Natural killer cell treated with Interleukin-12 subunit alpha and Interleukin-12 subunit beta and Interleukin-15 and Interleukin-18, amount 100 ng/mL, for 72 hours (primary cell): ENCODE data around the gene PTPN9. TPM values are rescaled to one million over a fixed set of nuclear protein-coding genes. Genes with fewer than 3 reads are reported as not detected.
A peak's percentile ranks its signal among the peaks of the same experiment; 100 is the strongest.
"Not testable (repeated sequence)": the region's sequence is repeated elsewhere in the genome, so short reads cannot be mapped to it uniquely, and the experiment has no call there.

Source experiments
- ATAC-seq, 2 donors: fragments of 150-1000 bp; cut with Tn5 transposase in 1 of 2; sonication (Bioruptor Pico), chemical (Tn5 transposase) in 1 of 2; 2 replicates each; pipeline ENCODE4 v1.10.0; 2021
- DNase-seq: peaks from one replicate; pipeline ENCODE4 v3.0.0; 2022; ENCODE audit warnings: low spot score
- H3K27ac Mint-ChIP-seq, 2 donors: 1 replicate in 1 of 2; 2 replicates in 1 of 2; pipeline ENCODE4 v1.8.0; 2022; ENCODE audit warnings: mixed read lengths in 2 of 2, mild to moderate bottlenecking in 1 of 2, moderate library complexity in 1 of 2
- H3K27me3 Mint-ChIP-seq, 2 donors: 1 replicate in 1 of 2; 2 replicates in 1 of 2; pipeline ENCODE4 v1.8.0; 2022; ENCODE audit warnings: mixed read lengths in 2 of 2
- H3K36me3 Mint-ChIP-seq: one replicate; pipeline ENCODE4 v1.8.0; 2022; ENCODE audit warnings: mixed read lengths
- H3K4me1 Mint-ChIP-seq, 2 donors: 1 replicate in 1 of 2; 2 replicates in 1 of 2; pipeline ENCODE4 v1.8.0; 2022; ENCODE audit warnings: low read depth in 2 of 2, mixed read lengths in 2 of 2, mild to moderate bottlenecking in 1 of 2
- H3K4me3 Mint-ChIP-seq: one replicate; pipeline ENCODE4 v1.8.0; 2022; ENCODE audit warnings: mixed read lengths
- H3K9me3 Mint-ChIP-seq: 2 replicates; pipeline ENCODE4 v1.8.0; 2022; ENCODE audit warnings: mixed read lengths
- total RNA-seq, 2 donors: library from RNA; stranded (reverse); gene quantifications; one replicate each; pipeline ENCODE4 v1.2.3, GENCODE V29; 2022

The PTPN9 gene
- total RNA-seq, 2 donors from 2014 or later = 30.0 to 34.2 TPM

DNA sequence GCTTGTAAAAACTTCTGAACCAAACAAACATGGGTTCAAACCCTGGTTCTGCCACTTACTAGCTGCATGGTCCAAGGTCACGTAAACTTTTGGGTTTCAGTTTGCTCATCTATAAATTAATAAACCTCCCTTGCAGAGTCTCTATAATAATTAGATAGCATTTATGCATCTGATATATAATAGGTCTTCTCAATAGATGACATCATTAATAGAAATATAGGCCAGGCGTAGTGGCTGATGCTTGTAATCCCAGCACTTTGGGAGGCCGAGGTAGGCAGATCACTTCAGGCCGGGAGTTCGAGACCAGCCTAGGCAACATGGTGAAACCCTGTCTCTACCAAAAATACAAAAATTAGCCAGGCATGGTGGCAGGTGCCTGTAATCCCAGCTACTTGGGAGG lies 102.0 kb downstream of the PTPN9 start:
- not testable (repeated sequence) for DNase-seq, H3K36me3 Mint-ChIP-seq, H3K4me3 Mint-ChIP-seq, H3K27ac Mint-ChIP-seq, H3K27me3 Mint-ChIP-seq, H3K9me3 Mint-ChIP-seq, H3K4me1 Mint-ChIP-seq, ATAC-seq

DNA sequence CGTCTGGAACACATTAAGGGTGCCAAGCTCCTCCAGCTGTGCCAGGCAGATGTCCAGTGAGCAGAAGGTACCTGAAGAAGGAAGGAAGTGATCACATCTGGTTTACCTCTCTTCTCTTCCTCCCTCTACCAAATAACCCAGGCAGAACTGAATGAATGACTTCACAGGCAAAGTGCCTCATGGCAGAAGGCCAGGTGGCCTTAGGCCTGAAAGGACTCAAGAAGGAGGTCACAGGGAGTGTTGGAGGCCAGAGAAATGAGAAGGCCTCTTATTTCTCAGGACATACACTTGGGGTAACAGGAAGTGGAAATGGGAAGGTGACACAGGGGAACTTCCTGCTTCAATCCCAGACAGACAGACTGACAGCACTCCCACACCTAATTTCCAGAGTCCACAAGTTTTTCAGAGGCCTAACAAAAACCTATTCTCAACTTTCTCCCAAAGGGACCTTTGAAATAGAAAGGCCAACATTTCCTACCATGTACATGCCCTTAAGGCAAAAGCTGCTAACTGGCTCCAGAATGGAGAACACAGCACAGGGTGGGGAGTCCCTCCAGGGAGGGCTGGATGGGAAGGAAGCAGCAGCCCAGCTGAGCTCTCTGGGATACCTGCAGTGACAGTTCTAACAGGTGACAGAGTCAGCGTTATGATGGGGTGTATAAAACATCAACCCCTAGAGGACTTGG lies 110.1 kb downstream of the PTPN9 start:
- Mint-ChIP-seq H3K27ac (no peak overlapping the region), H3K9me3 (no peaks in the 10 kb centered on the region), H3K4me3 (no peak overlapping the region), H3K4me1 (peaks cover 0 to 5% of the 10 kb centered on the region in 2 donors), H3K27me3 (no peaks in the 10 kb centered on the region), H3K36me3 (peaks cover 26% of the 10 kb centered on the region)
- DNase-seq = no peak
- ATAC-seq = no peak

DNA sequence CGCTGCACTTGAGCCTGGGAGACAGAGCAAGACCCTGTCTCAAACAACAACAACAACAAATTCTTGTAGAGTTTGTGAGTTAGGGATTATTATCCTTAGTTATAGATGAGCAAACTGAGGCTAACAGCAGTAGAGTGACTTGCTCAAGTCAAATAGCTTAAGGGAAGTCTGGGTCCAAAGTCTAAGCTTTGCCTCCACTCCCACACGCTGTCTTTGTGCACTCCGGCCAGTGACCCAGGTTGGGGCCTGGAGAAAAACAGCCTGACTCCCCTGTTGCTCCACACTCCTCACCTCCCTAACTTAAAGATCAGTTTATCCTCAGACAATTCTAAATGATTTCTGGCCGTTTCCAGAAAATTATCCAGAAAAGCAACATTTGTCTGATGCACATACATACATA lies 118.5 kb downstream of the PTPN9 start:
- H3K4me1 Mint-ChIP-seq = peaks cover 7% of the 10 kb centered on the region in 2 donors
- peaks cover 4% of the 10 kb centered on the region for H3K36me3 Mint-ChIP-seq
- H3K27me3 Mint-ChIP-seq = no peaks in the 10 kb centered on the region
- ATAC-seq (no peak), DNase-seq (no peak)
- H3K9me3 Mint-ChIP-seq = no peaks in the 10 kb centered on the region
- no peak overlapping the region for H3K27ac Mint-ChIP-seq
- H3K4me3 Mint-ChIP-seq = no peak overlapping the region

DNA sequence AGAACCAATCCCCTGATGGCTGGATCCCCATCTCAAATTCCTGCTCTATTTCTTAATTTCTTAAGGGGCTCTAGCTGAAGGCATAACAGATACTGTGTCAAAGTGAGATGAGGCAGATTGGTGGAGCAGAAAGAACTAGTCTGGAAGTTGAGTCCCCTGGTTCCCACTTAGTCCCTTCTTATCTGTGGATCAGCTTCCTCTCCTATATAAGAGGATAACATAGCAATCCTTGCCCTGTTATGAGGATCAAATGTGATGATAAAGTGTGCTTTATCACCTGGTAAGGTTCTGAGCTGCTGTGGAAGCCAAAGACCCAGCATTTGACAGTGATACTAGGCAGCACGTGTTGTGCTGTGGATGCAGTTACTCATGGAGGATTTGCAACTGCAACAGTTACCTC lies 119.5 kb downstream of the PTPN9 start:
- H3K27ac Mint-ChIP-seq = no peak overlapping the region
- ATAC-seq = no peak
- DNase-seq = no peak
- H3K4me1 Mint-ChIP-seq = peaks cover 7% of the 10 kb centered on the region in 2 donors
- no peak overlapping the region for H3K4me3 Mint-ChIP-seq
- H3K36me3 Mint-ChIP-seq = no peaks in the 10 kb centered on the region
- H3K9me3 Mint-ChIP-seq = no peaks in the 10 kb centered on the region
- no peaks in the 10 kb centered on the region for H3K27me3 Mint-ChIP-seq

DNA sequence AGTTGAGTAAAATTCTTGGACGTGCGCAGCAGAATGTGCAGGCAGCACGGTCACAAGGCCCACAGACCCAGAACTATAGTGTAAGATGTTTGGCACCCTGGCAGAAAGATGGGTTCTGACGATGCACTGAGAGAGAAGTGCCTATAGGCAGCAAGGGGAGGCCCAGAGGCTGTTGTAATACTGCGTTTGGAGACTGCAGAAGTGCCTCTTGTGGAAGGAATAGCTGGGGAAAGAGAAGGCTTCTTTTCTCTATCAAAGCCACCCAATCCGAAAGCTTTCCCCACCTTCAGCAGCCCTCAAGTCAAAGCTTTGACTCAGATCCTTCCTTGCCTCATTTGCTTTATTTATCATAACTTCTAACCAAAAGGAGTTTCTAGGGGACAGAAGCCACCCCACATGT lies 122.4 kb downstream of the PTPN9 start:
- Mint-ChIP-seq H3K27me3 (no peaks in the 10 kb centered on the region), H3K4me1 (peaks cover 23 to 25% of the 10 kb centered on the region in 2 donors), H3K4me3 (peak overlapping the region; percentile 98), H3K27ac (peak overlapping the region; percentile 70 to 87), H3K9me3 (no peaks in the 10 kb centered on the region), H3K36me3 (no peaks in the 10 kb centered on the region)
- DNase-seq (peak; percentile 10), ATAC-seq (no peak)

DNA sequence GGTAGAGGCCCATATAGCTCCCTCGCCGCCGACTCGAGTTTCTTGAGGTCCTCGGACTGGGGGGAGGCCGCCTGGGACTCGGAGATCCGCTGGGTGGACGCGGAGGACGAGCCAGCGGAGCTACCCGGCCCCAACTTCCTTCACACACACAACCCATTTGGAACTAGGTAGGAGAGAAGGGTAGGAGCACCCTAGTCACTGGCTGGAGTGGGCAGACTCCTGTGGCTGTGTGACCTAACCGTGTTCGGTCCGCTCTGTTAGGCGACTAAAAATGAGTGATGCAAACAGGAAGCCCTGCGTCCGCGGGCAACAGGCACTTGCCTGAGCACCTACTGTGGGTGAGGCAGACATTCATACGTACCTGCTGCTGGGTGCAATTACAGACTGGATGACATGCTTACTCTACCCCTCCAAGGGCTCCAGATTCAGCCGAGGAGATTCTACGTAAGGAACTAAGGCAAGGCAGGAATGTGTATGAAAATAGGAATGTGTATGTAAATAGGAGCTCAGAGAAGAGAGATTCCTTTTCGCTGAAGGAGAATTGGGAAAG lies 123.1 kb downstream of the PTPN9 start:
- Mint-ChIP-seq H3K36me3 (no peaks in the 10 kb centered on the region), H3K9me3 (no peaks in the 10 kb centered on the region), H3K27me3 (no peaks in the 10 kb centered on the region), H3K4me3 (peak overlapping the region; percentile 98), H3K4me1 (peaks cover 23 to 25% of the 10 kb centered on the region in 2 donors), H3K27ac (peak overlapping the region; percentile 70 to 87)
- ATAC-seq (no peak), DNase-seq (peak; percentile 79)

DNA sequence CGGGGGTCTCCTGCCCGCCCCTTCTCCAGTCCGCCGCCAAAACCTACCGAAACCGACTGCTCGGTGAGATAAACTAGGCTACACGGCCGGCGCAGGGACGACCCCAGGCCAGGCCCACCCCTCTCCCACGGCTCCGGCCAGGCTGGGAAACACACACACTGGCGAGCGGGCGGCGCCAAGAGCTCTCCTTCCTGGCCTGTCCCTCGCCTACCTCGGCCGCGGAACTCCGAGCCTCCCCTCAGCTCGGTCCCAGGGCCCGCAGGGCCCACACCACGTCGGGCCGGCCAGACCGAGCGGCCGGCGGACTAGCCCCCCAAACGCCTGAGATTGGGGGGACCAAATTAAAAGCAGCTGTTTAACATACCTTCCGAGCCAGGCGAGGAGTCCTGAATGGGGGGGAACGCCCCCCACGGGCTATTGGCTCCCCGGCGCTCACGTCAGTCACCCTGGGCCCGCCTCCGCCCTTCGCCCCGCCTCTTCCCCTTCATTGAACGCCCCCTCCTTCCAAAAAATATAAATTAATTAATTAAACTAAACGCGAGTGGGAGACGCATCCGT lies 123.6 kb downstream of the PTPN9 start:
- Mint-ChIP-seq H3K4me3 (peak overlapping the region; percentile 98), H3K4me1 (peaks cover 24 to 25% of the 10 kb centered on the region in 2 donors), H3K27me3 (no peaks in the 10 kb centered on the region)

DNA sequence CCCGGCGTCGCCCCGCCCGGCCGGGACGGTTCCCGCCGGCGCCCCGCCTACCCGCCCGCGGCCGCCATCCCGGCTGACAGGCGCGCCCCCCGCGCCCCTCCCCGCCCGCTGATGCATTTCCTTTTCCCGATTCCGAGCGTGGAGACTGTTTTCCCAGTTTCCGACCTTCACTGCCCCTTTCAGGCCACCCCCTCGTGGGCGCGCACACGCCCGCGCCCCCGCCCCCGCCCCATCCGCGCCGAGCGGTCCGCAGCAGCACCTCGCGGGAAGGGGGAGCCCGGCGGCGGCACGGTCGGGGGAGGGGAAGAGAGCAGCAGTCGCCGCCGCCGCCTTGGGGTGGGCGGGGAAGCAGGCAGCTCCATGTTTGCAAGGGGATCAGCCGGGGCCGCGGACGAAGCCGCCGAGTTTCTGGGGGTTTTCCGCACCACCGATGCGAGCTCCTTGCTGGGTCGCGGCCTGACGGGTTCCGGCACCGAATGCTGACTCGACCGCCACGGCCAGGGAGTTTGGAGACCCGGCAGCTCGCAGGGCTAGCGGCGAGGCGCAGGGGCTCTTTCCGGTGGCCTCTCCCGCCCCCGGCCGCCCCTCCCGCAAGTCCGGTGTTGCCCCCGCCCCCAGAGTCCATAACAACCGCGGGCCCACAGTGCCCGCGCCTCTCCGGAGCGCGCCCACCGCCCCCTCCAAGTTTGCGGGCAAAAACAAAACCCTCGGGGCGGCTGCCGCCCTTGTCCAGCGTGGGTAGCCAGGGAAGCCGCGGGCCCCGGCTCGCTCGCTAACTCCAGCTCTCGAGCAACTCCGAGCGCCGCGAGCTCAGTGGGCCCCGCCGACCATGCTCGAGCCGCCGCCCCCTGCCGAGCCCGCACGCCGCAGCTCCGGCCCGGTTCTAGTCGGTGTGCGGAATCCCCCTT lies 124.4 kb downstream of the PTPN9 start:
- Mint-ChIP-seq H3K4me1 (peaks cover 29 to 30% of the 10 kb centered on the region in 2 donors), H3K36me3 (no peaks in the 10 kb centered on the region), H3K27ac (peak overlapping the region; percentile 91 to 97), H3K9me3 (no peaks in the 10 kb centered on the region), H3K27me3 (no peaks in the 10 kb centered on the region), H3K4me3 (peak overlapping the region; percentile 98)
- ATAC-seq (no peak), DNase-seq (peak; percentile 89)

More for the DNA sequence above, 123.6 kb downstream of the PTPN9 start:
- no peak for ATAC-seq
- peak; percentile 89 for DNase-seq
- Mint-ChIP-seq H3K9me3 (no peaks in the 10 kb centered on the region), H3K36me3 (no peaks in the 10 kb centered on the region), H3K27ac (peak overlapping the region; percentile 70 to 87)

DNA sequence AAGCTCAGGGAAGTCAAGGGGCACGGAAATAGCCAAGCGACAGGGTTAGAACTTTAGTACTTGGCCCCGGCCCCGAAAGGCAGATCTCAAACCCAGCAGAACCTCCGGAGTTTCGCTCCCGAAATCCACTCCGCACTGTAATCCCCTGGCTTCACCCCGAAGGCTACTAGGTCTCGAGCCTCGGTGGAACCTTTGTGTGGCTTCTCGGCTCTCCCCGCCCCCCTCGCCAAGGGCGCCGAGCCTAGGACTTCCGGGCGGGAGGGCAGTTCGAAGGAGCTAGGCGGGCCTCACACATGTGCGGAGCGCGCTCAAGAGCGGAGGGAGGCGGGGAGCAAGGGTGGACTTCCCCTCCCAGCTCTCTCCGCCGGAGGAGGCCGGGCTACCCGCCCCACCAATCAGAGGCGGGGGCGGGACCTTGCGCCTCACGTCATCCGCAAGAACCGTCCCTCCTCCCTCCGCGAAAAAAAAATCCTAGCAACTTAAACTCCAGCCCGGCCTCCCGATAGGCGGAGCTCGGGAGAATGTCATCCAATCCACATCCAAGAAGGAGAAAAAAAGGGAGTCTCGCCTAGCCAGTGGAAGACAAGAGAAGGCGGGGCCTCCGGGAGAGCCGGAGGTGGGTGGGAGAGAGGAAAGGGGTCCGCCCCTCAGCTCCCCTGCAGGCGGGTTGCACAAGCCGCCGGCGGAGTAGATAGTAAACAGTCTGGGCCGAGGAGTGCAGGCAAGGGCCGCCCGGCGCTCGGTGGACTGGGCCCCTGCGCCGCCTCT lies 125.2 kb downstream of the PTPN9 start:
- H3K4me1 Mint-ChIP-seq = peaks cover 31 to 34% of the 10 kb centered on the region in 2 donors
- ATAC-seq (peak; percentile 67 to 75), DNase-seq (peak; percentile 100)
- H3K27ac Mint-ChIP-seq = peak overlapping the region; percentile 91 to 97
- no peaks in the 10 kb centered on the region for H3K27me3 Mint-ChIP-seq
- H3K4me3 Mint-ChIP-seq = peak overlapping the region; percentile 98
- H3K9me3 Mint-ChIP-seq = no peaks in the 10 kb centered on the region
- H3K36me3 Mint-ChIP-seq = no peaks in the 10 kb centered on the region

DNA sequence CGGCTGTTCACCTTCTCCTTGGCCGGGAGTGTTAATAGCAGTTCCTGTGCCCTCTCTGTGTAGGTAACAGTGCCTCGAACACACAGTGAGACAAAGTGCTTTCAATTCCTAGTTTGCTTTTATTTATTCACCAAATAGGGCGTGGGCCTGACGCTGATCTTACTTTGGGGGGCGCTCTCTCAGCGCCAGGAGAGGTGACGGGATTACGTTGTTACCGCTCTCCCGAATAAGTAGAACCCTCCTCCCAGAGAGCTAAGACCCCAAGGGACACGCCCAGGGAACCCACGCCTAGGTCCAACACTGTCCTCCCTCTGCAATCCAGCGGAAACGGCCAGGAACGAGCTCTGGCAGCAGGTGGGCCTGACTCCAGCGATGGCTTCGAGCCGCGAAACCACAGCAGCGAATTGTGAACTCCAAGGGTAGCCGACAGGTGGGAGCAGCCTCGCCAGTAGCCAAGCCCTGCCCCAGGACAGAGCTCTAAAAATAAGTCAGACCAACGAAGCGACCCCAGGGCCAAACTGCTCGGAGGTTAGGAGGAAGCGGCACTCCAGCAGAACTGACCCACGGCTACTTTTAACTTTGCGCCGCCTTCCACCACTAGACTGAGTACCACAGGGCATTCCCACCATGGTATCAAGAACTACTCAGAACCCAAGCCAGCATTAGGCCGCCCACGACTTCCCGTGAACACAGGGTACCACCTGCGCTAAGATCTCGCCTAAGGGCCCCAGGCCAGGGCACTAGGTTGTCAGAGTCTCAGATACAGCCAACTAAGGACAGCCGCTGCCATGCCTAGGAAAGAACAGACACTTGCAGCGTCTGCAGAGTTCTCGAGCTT lies 126.0 kb downstream of the PTPN9 start:
- Mint-ChIP-seq H3K9me3 (no peaks in the 10 kb centered on the region), H3K4me1 (peaks cover 31 to 35% of the 10 kb centered on the region in 2 donors), H3K4me3 (peak overlapping the region; percentile 98), H3K36me3 (no peaks in the 10 kb centered on the region), H3K27me3 (no peaks in the 10 kb centered on the region), H3K27ac (peak overlapping the region; percentile 91 to 97)
- ATAC-seq = no peak
- DNase-seq = peak; percentile 80

DNA sequence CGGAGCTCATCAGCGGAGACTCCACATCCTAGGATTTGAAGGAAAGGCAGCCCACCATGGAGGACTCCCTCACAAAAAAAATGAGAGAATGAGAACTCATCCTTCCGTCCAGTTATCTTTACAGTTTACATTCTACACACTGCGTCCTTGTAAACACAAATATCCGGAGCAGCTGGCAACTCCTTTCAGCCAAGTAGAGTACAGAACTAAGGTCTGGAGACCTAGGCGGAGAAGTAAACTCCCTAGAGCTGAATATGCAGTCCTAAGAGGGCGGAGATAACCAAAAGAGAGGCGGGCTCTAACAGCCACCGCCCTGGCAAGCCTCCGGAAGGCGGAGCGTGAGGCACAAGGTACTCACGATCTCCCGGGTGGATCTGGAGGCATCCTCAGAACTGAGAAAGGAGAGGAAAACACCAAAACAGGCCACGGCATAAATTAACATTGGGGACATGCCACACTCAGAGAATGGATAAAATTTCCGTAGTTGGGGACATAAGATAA lies 126.7 kb downstream of the PTPN9 start:
- H3K36me3 Mint-ChIP-seq = no peaks in the 10 kb centered on the region
- H3K27ac Mint-ChIP-seq = peak overlapping the region; percentile 91 to 97
- no peaks in the 10 kb centered on the region for H3K27me3 Mint-ChIP-seq
- DNase-seq (peak; percentile 84), ATAC-seq (no peak)
- peak overlapping the region; percentile 98 for H3K4me3 Mint-ChIP-seq
- H3K4me1 Mint-ChIP-seq = peaks cover 35 to 41% of the 10 kb centered on the region in 2 donors
- H3K9me3 Mint-ChIP-seq = no peaks in the 10 kb centered on the region

DNA sequence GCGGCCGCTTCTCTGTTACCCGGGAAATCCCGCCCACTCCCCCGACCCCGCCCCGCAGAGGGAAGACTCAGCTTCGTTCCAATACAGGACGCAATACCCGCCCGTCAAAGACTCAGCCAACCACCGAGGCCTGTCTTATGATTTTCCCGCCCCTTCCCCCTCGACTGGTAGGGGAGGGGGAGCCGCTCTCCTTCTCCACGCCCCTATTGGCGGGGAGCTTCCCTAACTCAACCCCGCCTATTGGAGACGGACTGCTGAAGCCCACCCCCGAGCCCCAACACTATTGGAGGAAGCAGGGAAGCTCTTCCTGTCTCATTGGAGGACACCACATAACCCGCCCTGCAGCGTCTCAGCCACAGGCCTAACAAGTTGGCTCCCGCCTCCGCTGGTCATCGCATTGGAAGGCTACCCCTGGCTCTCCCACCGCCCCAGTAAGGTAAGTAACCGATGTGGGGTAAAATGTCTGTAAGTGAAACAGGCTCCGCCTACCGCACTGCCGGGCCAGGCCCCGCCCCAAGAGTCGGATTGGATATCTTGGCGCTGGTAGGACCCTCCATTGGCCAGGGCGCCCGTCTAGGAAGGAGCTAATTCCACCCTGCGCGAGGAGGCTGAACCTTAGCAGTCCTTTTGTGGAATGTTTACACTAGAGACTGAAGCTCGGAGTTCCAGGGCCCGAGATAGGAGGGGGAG lies 127.3 kb downstream of the PTPN9 start, which contains the start of gene SIN3A:
SIN3A (minus strand) TSS at position 17 of the 690 bp plus-strand sequence. CDS start 21,315 bp downstream, outside the sequence.
- no peaks in the 10 kb centered on the region for H3K9me3 Mint-ChIP-seq
- peaks cover 38 to 47% of the 10 kb centered on the region in 2 donors for H3K4me1 Mint-ChIP-seq
- peak; percentile 99 for DNase-seq
- no peaks in the 10 kb centered on the region for H3K36me3 Mint-ChIP-seq
- peak within 1 kb of the TSS; percentile 98 for H3K4me3 Mint-ChIP-seq
- H3K27me3 Mint-ChIP-seq = no peaks in the 10 kb centered on the region
- ATAC-seq = peak; percentile 73 to 79
- H3K27ac Mint-ChIP-seq = peak within 1 kb of the TSS; percentile 91 to 97
